Thymus (tissue), 11 donors: ENCODE results near the gene TNFSF15. TPM values are rescaled to one million over a fixed set of nuclear protein-coding genes. Genes with fewer than 3 reads are reported as not detected.

ENCODE experiments used
- DNase-seq, 9 donors: peaks; one replicate each; pipeline ENCODE4 v3.0.0-alpha.2; 2013; ENCODE audit warnings: low spot score in 9 of 9, low read depth in 6 of 9, missing footprints in 1 of 9
- H3K27ac ChIP-seq, 2 donors: one replicate each; pipeline ENCODE4 v1.5.1; 2013; ENCODE audit warnings: control low read depth in 1 of 2, low read depth in 1 of 2, low read length in 1 of 2, mild to moderate bottlenecking in 1 of 2, moderate library complexity in 1 of 2
- H3K27me3 ChIP-seq, 2 donors: one replicate each; pipeline ENCODE4 v1.5.1; 2013; ENCODE audit warnings: low read length in 1 of 2; ENCODE audit not compliant: control insufficient read depth in 2 of 2, insufficient read depth in 1 of 2
- H3K36me3 ChIP-seq, 2 donors: one replicate each; pipeline ENCODE4 v1.5.1; 2013; ENCODE audit warnings: low read length in 1 of 2, mild to moderate bottlenecking in 1 of 2, moderate library complexity in 1 of 2; ENCODE audit not compliant: control insufficient read depth in 2 of 2, insufficient read depth in 2 of 2
- H3K4me1 ChIP-seq, 2 donors: one replicate each; pipeline ENCODE4 v1.5.1; 2013; ENCODE audit warnings: low read length in 2 of 2; ENCODE audit not compliant: control insufficient read depth in 2 of 2, insufficient read depth in 2 of 2
- H3K4me3 ChIP-seq, 2 donors: one replicate each; pipeline ENCODE4 v1.5.1; 2013; ENCODE audit warnings: low read length in 2 of 2, control low read depth in 1 of 2, mild to moderate bottlenecking in 1 of 2
- H3K9me3 ChIP-seq, 2 donors: one replicate each; pipeline ENCODE4 v1.5.1; 2013; ENCODE audit warnings: low read length in 1 of 2, mild to moderate bottlenecking in 1 of 2; ENCODE audit not compliant: control insufficient read depth in 2 of 2, insufficient read depth in 1 of 2
- WGBS: extraction: QIAGEN DNeasy Blood & Tissue Kit; methylation state at CpG from one replicate; pipeline ENCODE4 v1.1.7; 2013; 5-methylcytosine and 5-hydroxymethylcytosine counted together
- polyA plus RNA-seq: library from polyadenylated mRNA; stranded (reverse); fragments of 200-250 nt; gene quantifications from one replicate; pipeline ENCODE4 v1.2.3, GENCODE V29; 2013
- total RNA-seq: library from RNA; stranded (reverse); fragments of 120-200 nt; gene quantifications from one replicate; pipeline ENCODE4 v1.2.4, GENCODE V29; 2013
- donor health status: healthy.

TNFSF15 gene
- total and polyA plus RNA-seq, 2 donors = 0.50 to 1.5 TPM

- no peak for DNase-seq
- H3K27ac ChIP-seq = no peak overlapping the region
- no peaks in the 10 kb centered on the region for H3K27me3 ChIP-seq
- H3K9me3 ChIP-seq = no peaks in the 10 kb centered on the region
- no peaks in the 10 kb centered on the region for H3K4me1 ChIP-seq
- 90% methylated on average over 2 of the region's 2 CpGs for WGBS
- no peaks in the 10 kb centered on the region for H3K36me3 ChIP-seq
- H3K4me3 ChIP-seq = no peak overlapping the region
Measured at GRCh38 chr9:114827641-114828302, 21.9 kb upstream of the TNFSF15 start.

DNA sequence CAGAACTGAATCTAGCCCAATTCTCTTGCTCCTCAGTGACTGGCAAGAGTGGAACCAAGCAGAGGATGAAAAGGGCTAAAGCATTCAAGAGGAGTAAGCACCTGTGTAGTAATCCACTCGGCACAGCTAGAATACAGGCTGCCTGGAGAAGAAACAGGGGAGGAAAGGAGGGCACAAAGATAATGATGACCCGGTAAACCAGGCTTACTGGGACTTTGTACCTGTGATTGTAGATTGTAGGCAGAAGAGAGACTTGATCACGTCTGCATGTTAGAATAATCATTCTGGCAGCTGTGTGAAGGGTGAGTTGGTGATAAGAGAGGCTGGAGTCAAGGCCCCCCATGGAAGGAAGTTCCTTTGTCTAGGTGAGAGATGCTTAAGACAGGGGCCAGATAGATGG lies 20.6 kb upstream of the TNFSF15 start:
- 96% methylated on average over 3 of the region's 3 CpGs for WGBS
- Histone ChIP-seq H3K4me1 (no peaks in the 10 kb centered on the region), H3K36me3 (no peaks in the 10 kb centered on the region), H3K9me3 (no peaks in the 10 kb centered on the region), H3K27me3 (no peaks in the 10 kb centered on the region), H3K4me3 (no peak overlapping the region), H3K27ac (no peak overlapping the region)
- no peak for DNase-seq

GRCh38 chr9:114825126-114825795 lies 19.4 kb upstream of the TNFSF15 start:
- Histone ChIP-seq H3K9me3 (no peaks in the 10 kb centered on the region), H3K36me3 (no peaks in the 10 kb centered on the region), H3K4me3 (no peak overlapping the region), H3K27ac (no peak overlapping the region), H3K27me3 (no peaks in the 10 kb centered on the region), H3K4me1 (no peaks in the 10 kb centered on the region)
- DNase-seq = no peak
- WGBS = 97% methylated on average over 4 of the region's 4 CpGs

DNA sequence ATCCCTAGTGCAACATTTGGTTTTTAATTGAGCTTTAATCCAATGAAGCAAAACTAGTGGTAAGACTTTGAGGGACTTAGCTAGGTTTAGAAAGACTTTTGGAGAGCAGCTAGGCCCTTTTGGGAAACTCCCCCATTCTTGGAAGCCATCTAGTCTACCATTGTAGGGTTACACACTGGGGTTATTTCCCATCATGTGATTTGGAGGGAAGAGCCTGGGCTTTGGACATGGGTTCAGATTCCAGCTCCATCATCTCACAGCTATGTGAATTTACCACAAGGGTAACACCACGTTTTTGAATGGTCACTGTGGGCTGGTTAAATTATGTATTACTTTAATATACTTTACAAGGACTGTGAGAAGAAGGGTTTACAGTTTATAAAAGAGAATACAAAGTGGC lies 18.3 kb upstream of the TNFSF15 start:
- WGBS = 62% methylated on average over 1 of the region's 1 CpG
- Histone ChIP-seq H3K36me3 (no peaks in the 10 kb centered on the region), H3K27me3 (no peaks in the 10 kb centered on the region), H3K9me3 (no peaks in the 10 kb centered on the region), H3K27ac (no peak overlapping the region), H3K4me1 (no peaks in the 10 kb centered on the region), H3K4me3 (no peak overlapping the region)
- no peak for DNase-seq

GRCh38 chr9:114823441-114823840 lies 17.6 kb upstream of the TNFSF15 start:
- 98% methylated on average over 1 of the region's 1 CpG for WGBS
- Histone ChIP-seq H3K4me1 (no peaks in the 10 kb centered on the region), H3K27ac (no peak overlapping the region), H3K9me3 (no peaks in the 10 kb centered on the region), H3K4me3 (no peak overlapping the region), H3K36me3 (no peaks in the 10 kb centered on the region), H3K27me3 (no peaks in the 10 kb centered on the region)
- DNase-seq = no peak

DNA sequence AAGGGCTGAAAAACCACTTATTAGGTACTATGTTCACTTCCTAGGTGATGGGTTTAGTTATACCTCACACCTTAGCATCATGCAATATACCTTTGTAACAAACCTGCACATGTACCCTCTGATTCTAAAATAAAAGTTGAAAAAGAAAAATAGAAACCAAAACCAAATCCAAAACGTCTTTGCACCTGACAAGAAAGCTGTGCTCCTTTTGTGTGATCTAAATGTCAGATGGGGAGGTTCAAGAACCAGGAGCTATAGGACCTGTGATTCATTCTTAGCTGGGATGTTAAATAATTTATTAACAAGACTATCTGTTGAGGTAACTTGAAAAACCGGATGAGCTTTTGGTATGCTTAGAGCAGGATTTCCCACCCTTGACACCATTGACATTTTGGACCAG lies 16.9 kb upstream of the TNFSF15 start:
- DNase-seq = no peak
- Histone ChIP-seq H3K4me1 (no peaks in the 10 kb centered on the region), H3K9me3 (no peaks in the 10 kb centered on the region), H3K27me3 (no peaks in the 10 kb centered on the region), H3K4me3 (no peak overlapping the region), H3K36me3 (no peaks in the 10 kb centered on the region), H3K27ac (no peak overlapping the region)
- 79% methylated on average over 2 of the region's 2 CpGs for WGBS

DNA sequence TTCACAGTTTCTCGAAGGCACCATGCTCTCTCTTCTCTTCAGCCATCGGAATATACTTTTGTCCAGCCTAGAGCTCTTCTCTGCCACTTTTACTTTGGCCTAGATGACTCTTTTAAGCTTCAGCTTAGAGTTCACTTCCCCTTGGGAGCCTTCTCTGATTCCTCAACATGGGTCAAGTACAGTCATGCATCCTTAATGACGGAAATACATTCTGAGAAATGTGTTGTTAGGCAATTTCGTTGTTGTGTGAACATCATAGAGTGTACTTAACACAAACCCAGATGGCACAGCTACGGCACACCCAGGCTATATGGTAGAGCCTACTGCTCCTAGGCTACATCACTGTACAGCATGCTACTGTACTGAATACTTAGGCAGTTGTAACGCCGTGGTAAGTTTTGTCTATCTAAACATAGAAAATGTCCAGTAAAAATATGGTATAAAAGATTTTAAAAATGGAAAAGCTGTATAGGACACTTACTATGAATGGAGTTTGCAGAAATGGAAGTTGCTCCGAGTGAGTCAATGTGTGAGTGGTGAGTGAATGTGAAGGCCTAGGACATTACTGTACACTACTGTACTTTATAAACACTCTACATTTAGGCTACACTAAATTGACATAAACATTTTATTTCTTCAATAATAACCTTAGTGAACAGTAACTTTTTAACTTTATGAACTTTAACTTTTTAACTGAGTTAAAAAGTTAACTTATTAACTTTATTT lies 15.1 kb upstream of the TNFSF15 start:
- Histone ChIP-seq H3K27me3 (no peaks in the 10 kb centered on the region), H3K36me3 (no peaks in the 10 kb centered on the region), H3K4me3 (no peak overlapping the region), H3K9me3 (no peaks in the 10 kb centered on the region), H3K27ac (no peak overlapping the region), H3K4me1 (no peaks in the 10 kb centered on the region)
- 97% methylated on average over 8 of the region's 8 CpGs for WGBS
- DNase-seq = no peak

DNA sequence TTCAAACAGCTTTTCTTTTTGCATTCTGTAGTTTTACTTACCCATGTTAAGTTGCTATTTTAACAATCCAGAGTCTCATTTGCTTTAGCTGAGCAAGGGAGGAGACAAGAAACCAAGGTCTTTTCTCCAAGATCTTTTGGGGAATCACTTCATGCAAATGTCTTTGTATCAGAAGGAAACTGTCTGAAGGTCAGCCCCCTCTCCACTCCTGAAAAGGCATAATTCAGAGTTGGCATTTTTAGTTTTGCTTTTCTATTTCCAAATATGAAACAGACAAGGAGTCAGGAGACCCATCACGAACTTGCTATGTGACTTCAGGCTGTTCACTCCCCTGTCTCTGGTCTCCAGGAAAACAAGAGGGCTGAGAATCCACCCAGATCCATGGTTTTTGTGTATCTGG lies 12.3 kb upstream of the TNFSF15 start:
- no peaks in the 10 kb centered on the region for H3K4me1 ChIP-seq
- WGBS = 95% methylated on average over 1 of the region's 1 CpG
- H3K27me3 ChIP-seq = no peaks in the 10 kb centered on the region
- no peaks in the 10 kb centered on the region for H3K36me3 ChIP-seq
- no peak overlapping the region for H3K27ac ChIP-seq
- H3K4me3 ChIP-seq = no peak overlapping the region
- H3K9me3 ChIP-seq = no peaks in the 10 kb centered on the region
- DNase-seq = no peak

- Histone ChIP-seq H3K4me1 (no peaks in the 10 kb centered on the region), H3K27ac (no peak overlapping the region), H3K27me3 (no peaks in the 10 kb centered on the region), H3K9me3 (no peaks in the 10 kb centered on the region), H3K36me3 (no peaks in the 10 kb centered on the region), H3K4me3 (no peak overlapping the region)
- DNase-seq = no peak
- WGBS = 96% methylated on average over 5 of the region's 5 CpGs
Measured at GRCh38 chr9:114813717-114814418, 8.0 kb upstream of the TNFSF15 start.
